Upper lobe of left lung (tissue), 6 donors: Measurements from ENCODE around the gene BIRC7. TPM values are rescaled to one million over a fixed set of nuclear protein-coding genes. Genes with fewer than 3 reads are reported as not detected.

Experiments
- ATAC-seq, 2 donors: fragments of 200-7000 bp; cut with Tn5 transposase; one replicate each; pipeline ENCODE4 v1.9.1; 2022; ENCODE audit warnings: mild to moderate bottlenecking in 2 of 2, moderate library complexity in 2 of 2; ENCODE audit not compliant: low FRiP score in 2 of 2
- DNase-seq, 2 donors: peaks; one replicate each; pipeline ENCODE4 v3.0.0-alpha.2; 2019 to 2020
- H3K27ac ChIP-seq, 4 donors: fragments of 200-600 bp; sonication (generic); one replicate each; pipeline ENCODE4 v1.5.1; 2016 to 2019
- H3K27me3 ChIP-seq, 4 donors: fragments of 200-600 bp; sonication (generic); one replicate each; pipeline ENCODE4 v1.5.1; 2017 to 2019
- H3K36me3 ChIP-seq, 4 donors: fragments of 200-600 bp; sonication (generic); one replicate each; pipeline ENCODE4 v1.5.1; 2016 to 2019
- H3K4me1 ChIP-seq, 4 donors: fragments of 200-600 bp; sonication (generic); one replicate each; pipeline ENCODE4 v1.5.1; 2018 to 2019
- H3K4me3 ChIP-seq, 4 donors: fragments of 200-600 bp; sonication (generic); one replicate each; pipeline ENCODE4 v1.5.1; 2017 to 2019; ENCODE audit warnings: mild to moderate bottlenecking in 2 of 4, moderate library complexity in 1 of 4
- H3K9me3 ChIP-seq, 4 donors: fragments of 200-600 bp; sonication (generic); one replicate each; pipeline ENCODE4 v1.5.1; 2018 to 2019
- CTCF ChIP-seq, 6 experiments: fragments of 450-650 bp in 4 of 6; fragments of 200-600 bp in 2 of 6; sonication (generic) in 2 of 6; IDR thresholded peaks; one replicate each; pipeline ENCODE4 v1.5.1; 2016 to 2019; ENCODE audit warnings: antibody characterized with exemption in 6 of 6
- EP300 ChIP-seq, 4 donors: sonication (generic); formaldehyde crosslinking; IDR thresholded peaks; one replicate each; pipeline ENCODE4 v1.5.1; 2017; ENCODE audit warnings: antibody characterized with exemption in 4 of 4, control low read depth in 2 of 4
- POLR2A ChIP-seq, 4 donors: fragments of 450-650 bp; IDR thresholded peaks; one replicate each; pipeline ENCODE4 v1.5.1; 2016 to 2017; ENCODE audit warnings: antibody characterized with exemption in 4 of 4, mild to moderate bottlenecking in 2 of 4
- POLR2AphosphoS5 ChIP-seq, 2 donors: sonication (generic); formaldehyde crosslinking; IDR thresholded peaks; one replicate each; pipeline ENCODE4 v1.5.1; 2017; ENCODE audit warnings: antibody characterized with exemption in 2 of 2
- WGBS, 2 donors: methylation state at CpG; one replicate each; pipeline ENCODE4 v1.1.5; 2017 to 2018; 5-methylcytosine and 5-hydroxymethylcytosine counted together
- total RNA-seq, 6 donors: library from RNA; depleted of rRNA in 4 of 6; stranded (reverse); fragments of >200 nt in 4 of 6; gene quantifications; one replicate each; pipeline versions ENCODE4 v1.1.0 to v1.2.1, GENCODE V29; 2016 to 2021
- donor health status: DM: no; HTN: no; CAD: no; lungs with moderate emphysema.
- donor health status: DM: no; HTN: yes; CAD: no; lungs with severe emphysema.

The BIRC7 gene
- total RNA-seq, 6 donors from 2014 or later = 1.3 to 15.0 (median 2.8) TPM; not detected in 2

GRCh38 chr20:63225082-63225454 is 10.6 kb upstream of the BIRC7 start:
- H3K27ac ChIP-seq = no peak overlapping the region
- no peaks in the 10 kb centered on the region for H3K9me3 ChIP-seq
- no peak overlapping the region for H3K4me3 ChIP-seq
- peaks cover 0 to 5% (median 0%) of the 10 kb centered on the region in 4 donors for H3K4me1 ChIP-seq
- WGBS, 2 donors = 31 to 35% methylated on average over 7 of the region's 7 CpGs
- TF ChIP-seq POLR2AphosphoS5 (IDR thresholded peaks at IDR 0.05) (no peak), EP300 (IDR thresholded peaks at IDR 0.05) (no peak), CTCF (IDR thresholded peaks at IDR 0.05) (no peak), POLR2A (IDR thresholded peaks at IDR 0.05) (no peak)
- DNase-seq (no peak), ATAC-seq (no peak)
- peaks cover 0 to 7% (median 0%) of the 10 kb centered on the region in 4 donors for H3K27me3 ChIP-seq
- H3K36me3 ChIP-seq = no peaks in the 10 kb centered on the region

- Histone ChIP-seq H3K9me3 (no peaks in the 10 kb centered on the region), H3K4me1 (peaks cover 0 to 5% (median 0%) of the 10 kb centered on the region in 4 donors), H3K27ac (no peak overlapping the region), H3K27me3 (peaks cover 0 to 10% (median 0%) of the 10 kb centered on the region in 4 donors), H3K4me3 (no peak overlapping the region), H3K36me3 (no peaks in the 10 kb centered on the region)
- TF ChIP-seq POLR2AphosphoS5 (IDR thresholded peaks at IDR 0.05) = no peak
- no peak for TF ChIP-seq EP300 (IDR thresholded peaks at IDR 0.05)
- no peak for TF ChIP-seq CTCF (IDR thresholded peaks at IDR 0.05)
- TF ChIP-seq POLR2A (IDR thresholded peaks at IDR 0.05) = no peak
- 69 to 71% methylated on average over 3 to 17 of the region's 19 CpGs for WGBS, 2 donors
- ATAC-seq (no peak), DNase-seq (no peak)
Measured at GRCh38 chr20:63226042-63226943, 9.4 kb upstream of the BIRC7 start.

- Histone ChIP-seq H3K36me3 (no peaks in the 10 kb centered on the region), H3K27ac (no peak overlapping the region), H3K4me1 (peaks cover 0 to 5% (median 0%) of the 10 kb centered on the region in 4 donors), H3K9me3 (no peaks in the 10 kb centered on the region), H3K27me3 (peaks cover 0 to 10% (median 0%) of the 10 kb centered on the region in 4 donors), H3K4me3 (no peak overlapping the region)
- WGBS, 2 donors = 93 to 100% methylated on average over 1 to 5 of the region's 5 CpGs
- no peak for TF ChIP-seq EP300 (IDR thresholded peaks at IDR 0.05)
- no peak for TF ChIP-seq POLR2A (IDR thresholded peaks at IDR 0.05)
- no peak for TF ChIP-seq CTCF (IDR thresholded peaks at IDR 0.05)
- TF ChIP-seq POLR2AphosphoS5 (IDR thresholded peaks at IDR 0.05) = no peak
- ATAC-seq = no peak
- DNase-seq = no peak
Measured at GRCh38 chr20:63227260-63227659, 8.4 kb upstream of the BIRC7 start.

GRCh38 chr20:63228806-63229205 is 6.9 kb upstream of the BIRC7 start:
- no peak for DNase-seq
- peaks cover 0 to 10% (median 0%) of the 10 kb centered on the region in 4 donors for H3K27me3 ChIP-seq

More at GRCh38 chr20:63228806-63229205, 6.9 kb upstream of the BIRC7 start:
- H3K36me3 ChIP-seq = no peaks in the 10 kb centered on the region
- peaks cover 0 to 5% (median 0%) of the 10 kb centered on the region in 4 donors for H3K4me1 ChIP-seq
- 51 to 54% methylated on average over 12 to 13 of the region's 13 CpGs for WGBS, 2 donors
- H3K9me3 ChIP-seq = no peaks in the 10 kb centered on the region
- H3K4me3 ChIP-seq = no peak overlapping the region
- H3K27ac ChIP-seq = no peak overlapping the region
- TF ChIP-seq EP300 (IDR thresholded peaks at IDR 0.05) (no peak), POLR2AphosphoS5 (IDR thresholded peaks at IDR 0.05) (no peak), CTCF (IDR thresholded peaks at IDR 0.05) (no peak)
- no peak for ATAC-seq
